IgD-negative memory B cell (primary cell): Measurements from ENCODE around the gene CYP19A1. TPM values are rescaled to one million over a fixed set of nuclear protein-coding genes. Genes with fewer than 3 reads are reported as not detected.

Source experiments
- polyA plus RNA-seq: library from polyadenylated mRNA; unstranded; fragments of 300-500 nt; fragmentation: Illumina TruSeq; gene quantifications from one replicate; pipeline ENCODE4 v1.2.3, GENCODE V29; 2021

Gene CYP19A1
- polyA plus RNA-seq, 1 donor from 2014 or later = not detected

Other genes starting within 250 kb of the CYP19A1 start
- not detected for gene TNFAIP8L3, start 243.7 kb downstream of the CYP19A1 start, polyA plus RNA-seq
- not detected for gene GLDN, start 3.1 kb upstream of the CYP19A1 start, polyA plus RNA-seq